Kidney epithelial cell (primary cell): Measurements from ENCODE around the gene C8B. TPM values are rescaled to one million over a fixed set of nuclear protein-coding genes. Genes with fewer than 3 reads are reported as not detected.

ENCODE experiments used
- DNase-seq: peaks from one replicate; pipeline ENCODE4 v3.0.0-alpha.2; 2010; ENCODE audit warnings: low read depth
- H3K27me3 ChIP-seq: 2 replicates; pipeline ENCODE4 v1.6.0; 2011; ENCODE audit warnings: low read length; ENCODE audit not compliant: control insufficient read depth, insufficient read depth
- H3K36me3 ChIP-seq: 2 replicates; pipeline ENCODE4 v1.5.1; 2011; ENCODE audit warnings: low read length; ENCODE audit not compliant: control insufficient read depth, insufficient read depth
- H3K4me3 ChIP-seq: 2 replicates; pipeline ENCODE4 v1.5.1; 2011; ENCODE audit warnings: low read depth, mild to moderate bottlenecking, control low read depth, low read length
- total RNA-seq: library from RNA; depleted of rRNA; stranded (reverse); fragments of >200 nt; gene quantifications from 2 replicates; pipeline ENCODE4 v1.2.3, GENCODE V29; 2015
- TF ChIP-seq, protein P1 (sequence below): IDR thresholded peaks from 2 replicates; pipeline ENCODE4 v1.5.1; 2011; ENCODE audit warnings: mild to moderate bottlenecking, moderate library complexity, low read length, control low read depth, inconsistent platforms; ENCODE audit not compliant: insufficient read depth, poor library complexity, severe bottlenecking

The C8B gene
- total RNA-seq, 1 donor from 2014 or later, result not detected

DNA sequence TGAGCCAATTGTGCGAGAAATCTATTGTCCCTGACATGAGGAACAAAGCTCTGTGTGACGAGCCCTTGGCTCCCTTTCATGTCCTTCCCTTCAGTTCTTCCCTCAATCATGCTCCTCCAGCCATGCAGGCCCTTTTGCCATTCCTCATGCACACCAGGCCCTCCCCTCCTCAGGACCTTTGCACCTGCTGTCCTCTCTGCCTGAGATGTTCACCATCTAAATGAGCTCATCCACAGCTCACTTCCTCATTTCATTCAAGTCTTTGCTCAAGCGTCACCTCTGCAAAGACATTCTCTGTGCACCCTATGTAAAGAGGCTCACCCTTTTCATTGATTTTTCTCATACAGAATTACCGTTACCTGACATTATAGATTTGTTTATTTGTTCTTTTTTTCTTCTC is 43.7 kb downstream of the C8B start:
- no peak for DNase-seq
- TF ChIP-seq, protein P1, sequence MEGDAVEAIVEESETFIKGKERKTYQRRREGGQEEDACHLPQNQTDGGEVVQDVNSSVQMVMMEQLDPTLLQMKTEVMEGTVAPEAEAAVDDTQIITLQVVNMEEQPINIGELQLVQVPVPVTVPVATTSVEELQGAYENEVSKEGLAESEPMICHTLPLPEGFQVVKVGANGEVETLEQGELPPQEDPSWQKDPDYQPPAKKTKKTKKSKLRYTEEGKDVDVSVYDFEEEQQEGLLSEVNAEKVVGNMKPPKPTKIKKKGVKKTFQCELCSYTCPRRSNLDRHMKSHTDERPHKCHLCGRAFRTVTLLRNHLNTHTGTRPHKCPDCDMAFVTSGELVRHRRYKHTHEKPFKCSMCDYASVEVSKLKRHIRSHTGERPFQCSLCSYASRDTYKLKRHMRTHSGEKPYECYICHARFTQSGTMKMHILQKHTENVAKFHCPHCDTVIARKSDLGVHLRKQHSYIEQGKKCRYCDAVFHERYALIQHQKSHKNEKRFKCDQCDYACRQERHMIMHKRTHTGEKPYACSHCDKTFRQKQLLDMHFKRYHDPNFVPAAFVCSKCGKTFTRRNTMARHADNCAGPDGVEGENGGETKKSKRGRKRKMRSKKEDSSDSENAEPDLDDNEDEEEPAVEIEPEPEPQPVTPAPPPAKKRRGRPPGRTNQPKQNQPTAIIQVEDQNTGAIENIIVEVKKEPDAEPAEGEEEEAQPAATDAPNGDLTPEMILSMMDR, result no peak
- Histone ChIP-seq H3K27me3 (no peaks in the 10 kb centered on the region), H3K4me3 (no peak overlapping the region), H3K36me3 (no peaks in the 10 kb centered on the region)

- H3K27me3 ChIP-seq, result no peaks in the 10 kb centered on the region
- no peak for DNase-seq
- TF ChIP-seq, protein P1, result no peak
- no peaks in the 10 kb centered on the region for H3K36me3 ChIP-seq
- no peak overlapping the region for H3K4me3 ChIP-seq
Measured at GRCh38 chr1:56921479-56921878, 44.3 kb downstream of the C8B start.

- Histone ChIP-seq H3K27me3 (no peaks in the 10 kb centered on the region), H3K36me3 (no peaks in the 10 kb centered on the region), H3K4me3 (no peak overlapping the region)
- DNase-seq, result no peak
- TF ChIP-seq, protein P1, result no peak
Measured at GRCh38 chr1:56920591-56921001, 45.2 kb downstream of the C8B start.

- H3K4me3 ChIP-seq, result no peak overlapping the region
- DNase-seq, result no peak
- no peaks in the 10 kb centered on the region for H3K36me3 ChIP-seq
- no peaks in the 10 kb centered on the region for H3K27me3 ChIP-seq
- TF ChIP-seq, protein P1, result no peak
Measured at GRCh38 chr1:56917356-56917755, 48.5 kb downstream of the C8B start.

DNA sequence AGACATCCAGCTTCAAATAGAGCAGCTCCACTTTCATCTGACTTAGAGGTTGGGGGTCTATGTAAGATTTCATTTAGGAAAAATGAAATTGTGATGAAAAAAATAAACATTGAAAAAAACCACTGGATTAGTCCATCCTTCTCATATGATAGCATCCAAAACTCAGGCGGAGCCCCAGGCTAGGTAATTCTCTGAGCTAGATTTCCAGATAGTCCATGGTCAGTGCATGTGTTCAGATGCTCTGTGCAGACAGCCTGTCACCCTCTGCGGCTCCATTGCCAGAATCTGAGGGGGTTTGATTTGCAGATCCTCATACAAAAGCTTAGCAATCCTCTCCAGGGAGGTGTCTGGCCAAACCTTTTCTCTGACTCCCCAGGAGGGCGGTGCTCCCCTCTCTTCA is 49.2 kb downstream of the C8B start:
- Histone ChIP-seq H3K27me3 (no peaks in the 10 kb centered on the region), H3K36me3 (no peaks in the 10 kb centered on the region), H3K4me3 (no peak overlapping the region)
- DNase-seq, result no peak
- TF ChIP-seq, protein P1, result no peak

- DNase-seq, result no peak
- H3K27me3 ChIP-seq, result no peaks in the 10 kb centered on the region
- no peaks in the 10 kb centered on the region for H3K36me3 ChIP-seq
- TF ChIP-seq, protein P1, result no peak
- no peak overlapping the region for H3K4me3 ChIP-seq
Measured at GRCh38 chr1:56915960-56916359, 49.9 kb downstream of the C8B start.
